Measurements from ENCODE around the gene LPGAT1.

The LPGAT1 gene

DNA sequence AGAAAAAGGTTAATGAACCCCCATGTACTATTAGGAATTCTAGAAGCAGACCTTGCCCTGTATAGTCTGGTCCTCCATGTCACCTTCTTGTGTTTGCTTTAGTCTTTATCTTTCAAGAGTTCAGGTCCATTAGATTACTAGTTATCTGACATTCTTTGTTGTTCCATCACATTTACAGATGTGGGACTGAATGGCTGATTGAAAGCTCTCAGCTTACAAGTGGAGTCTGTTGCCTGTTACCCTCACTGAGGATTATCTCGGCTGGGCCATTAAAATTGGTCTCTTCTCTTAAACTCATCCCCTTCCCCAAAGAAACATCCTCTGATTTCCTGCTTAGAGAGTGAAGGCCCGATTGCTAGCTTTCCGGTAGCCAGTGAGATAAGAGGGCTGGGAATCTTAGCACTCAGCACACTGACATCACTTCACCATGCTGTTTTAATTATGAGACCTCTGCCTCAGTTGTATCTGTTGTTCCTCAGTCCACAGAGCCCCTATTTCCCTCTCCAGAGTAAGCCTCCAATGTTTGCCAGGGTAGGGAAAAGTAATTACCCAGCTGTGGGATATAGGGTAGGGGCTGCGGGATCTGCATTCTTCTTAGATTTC, 76.8 kb downstream of the LPGAT1 start:
- DNase-seq = no peak

DNA sequence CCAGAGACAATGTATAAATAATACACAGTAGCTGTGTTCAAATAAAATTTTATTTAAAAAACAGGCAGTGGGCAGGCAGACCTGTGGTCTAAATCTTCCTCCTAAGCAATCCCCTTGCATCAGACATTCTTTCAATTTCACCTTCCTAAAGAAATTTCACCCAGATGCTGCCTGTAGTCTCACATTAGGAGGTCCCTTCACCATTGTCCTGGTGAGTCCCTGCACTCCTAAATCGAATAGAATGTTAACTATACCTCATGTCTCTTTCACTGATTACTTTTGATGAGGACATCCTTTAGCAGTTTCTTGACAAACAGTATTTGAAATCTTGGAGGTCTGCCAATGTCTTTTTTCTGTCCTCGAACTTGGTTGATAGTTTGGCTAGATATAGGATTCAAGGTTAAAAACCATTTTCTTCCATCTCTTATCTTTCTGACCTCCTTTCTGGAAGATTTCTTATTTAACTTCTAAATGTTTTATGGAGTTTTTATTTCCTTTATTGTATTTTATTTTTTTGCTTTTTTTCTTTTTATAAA, 77.5 kb downstream of the LPGAT1 start:
- no peak for DNase-seq

DNA sequence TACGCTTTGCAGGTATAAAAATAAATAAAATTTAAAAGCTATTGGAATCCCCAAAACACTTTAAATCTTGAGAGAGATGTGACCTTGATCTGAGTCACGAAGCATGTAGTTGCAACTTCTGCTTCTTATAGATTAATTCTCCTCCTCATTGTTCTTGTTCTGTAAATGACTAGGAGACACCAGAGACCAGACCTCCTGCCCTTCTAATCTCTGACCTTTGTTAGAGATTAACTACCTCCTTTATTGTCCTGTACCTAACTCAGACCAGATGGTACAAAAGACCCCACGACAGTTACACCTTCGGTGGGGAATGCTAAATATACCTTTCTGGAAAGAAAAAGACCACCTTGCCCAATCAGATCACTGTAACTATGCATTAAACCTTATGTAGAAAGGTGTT, 78.2 kb downstream of the LPGAT1 start:
- DNase-seq = no peak

DNA sequence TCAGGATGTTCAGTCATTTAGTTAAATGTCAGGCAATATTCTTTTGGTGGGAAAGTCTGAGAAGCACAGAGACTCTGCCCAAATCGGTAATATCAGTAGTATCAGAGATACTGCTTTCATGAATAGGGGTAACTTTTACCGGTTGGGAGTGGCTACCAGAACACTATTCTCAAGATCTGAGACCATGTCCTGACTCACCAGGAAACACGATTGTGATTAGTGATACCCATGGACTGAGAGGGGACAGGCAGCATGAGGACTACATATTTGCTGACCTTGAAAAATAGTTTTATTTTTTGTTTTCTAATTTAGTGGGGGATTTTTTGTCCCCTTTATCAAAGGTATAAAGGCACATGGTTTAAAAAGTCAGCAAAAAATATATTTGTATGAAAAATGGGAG, 79.1 kb downstream of the LPGAT1 start:
- no peak for DNase-seq

DNA sequence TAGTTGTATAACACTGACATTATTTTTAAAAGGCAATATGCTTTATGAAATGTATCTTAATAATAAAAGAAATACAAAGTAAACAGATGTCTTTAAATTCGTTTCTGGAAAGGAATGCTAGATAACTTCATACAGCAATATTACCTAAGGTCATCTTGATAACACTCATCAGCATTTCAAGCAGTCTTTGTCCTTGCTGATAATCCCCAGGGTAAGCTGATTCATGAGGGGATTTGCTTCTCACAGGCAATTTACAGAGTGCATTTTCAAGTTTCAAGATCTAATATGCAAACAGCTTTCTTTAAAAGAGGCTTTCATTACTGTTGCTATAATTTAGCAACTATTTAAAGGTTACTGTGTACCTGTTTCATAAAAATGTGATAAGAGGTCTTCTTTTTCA, 80.0 kb downstream of the LPGAT1 start:
- DNase-seq = no peak

DNA sequence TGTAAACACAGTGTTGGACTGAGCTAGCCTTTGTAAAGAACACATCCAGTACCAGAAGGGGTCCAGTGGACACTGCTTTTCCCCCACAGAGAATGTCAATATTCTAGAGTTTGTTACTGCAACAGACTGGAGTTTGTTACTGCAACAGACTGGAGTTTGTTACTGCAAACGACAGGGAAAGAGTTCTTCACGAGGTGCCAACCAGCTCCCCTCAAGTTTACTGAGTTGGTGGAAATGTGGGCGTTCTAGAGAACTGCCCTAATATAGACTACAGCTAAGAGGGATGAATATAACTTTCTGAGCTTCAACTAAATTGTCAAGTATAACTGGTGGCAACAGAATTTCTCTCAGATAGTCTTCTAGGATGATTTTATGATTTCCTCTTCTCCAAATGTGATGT, 81.3 kb downstream of the LPGAT1 start:
- DNase-seq = no peak

DNA sequence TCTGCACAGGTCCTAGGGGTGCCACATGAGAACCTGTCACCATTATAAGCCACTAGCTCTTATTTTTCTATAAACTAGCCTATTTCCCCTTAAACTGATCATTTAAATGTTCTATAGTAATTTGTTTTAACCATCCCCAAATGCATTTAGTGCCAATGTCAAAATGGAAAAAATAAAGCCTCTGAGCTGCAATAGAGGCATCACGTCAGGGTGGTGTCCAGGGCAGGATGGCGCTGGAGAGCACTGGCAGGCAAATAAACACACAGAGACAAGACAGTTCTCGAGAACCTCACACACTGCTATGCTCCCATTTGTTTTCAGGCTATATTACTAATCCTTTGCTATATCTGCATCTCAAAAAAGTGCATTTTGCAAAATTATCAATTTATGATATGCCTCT, 81.8 kb downstream of the LPGAT1 start:
- DNase-seq = no peak

DNA sequence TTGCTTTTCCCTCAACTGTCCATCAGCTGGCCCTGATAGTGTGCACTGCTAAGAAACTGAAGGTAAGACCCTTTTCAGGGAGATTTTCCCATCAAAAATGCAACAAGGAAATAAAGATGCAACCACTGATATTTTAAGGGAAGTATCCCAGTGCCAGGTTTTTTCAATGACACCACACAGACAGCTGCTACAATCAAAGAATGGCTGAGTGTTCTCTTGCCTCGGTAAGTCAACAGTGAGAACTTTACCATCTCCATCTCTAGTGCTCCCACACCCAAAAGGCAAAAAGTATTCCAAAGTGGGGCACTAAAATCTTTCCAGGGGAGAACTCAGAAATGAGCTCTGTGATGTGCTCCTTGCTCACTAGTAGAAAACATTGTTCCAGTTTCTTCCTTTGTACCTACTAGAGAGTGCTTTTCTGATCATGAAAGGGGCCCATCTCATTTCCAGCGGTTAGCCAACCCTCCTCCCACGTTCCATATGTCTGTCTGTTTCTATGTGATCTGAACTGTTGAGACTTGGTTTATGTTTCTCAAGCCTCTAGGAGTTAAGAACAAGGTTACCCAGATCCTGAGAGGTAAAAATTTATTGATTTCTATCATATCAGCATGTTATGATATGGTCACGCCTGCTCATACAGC, 87.6 kb downstream of the LPGAT1 start:
- DNase-seq = no peak

DNA sequence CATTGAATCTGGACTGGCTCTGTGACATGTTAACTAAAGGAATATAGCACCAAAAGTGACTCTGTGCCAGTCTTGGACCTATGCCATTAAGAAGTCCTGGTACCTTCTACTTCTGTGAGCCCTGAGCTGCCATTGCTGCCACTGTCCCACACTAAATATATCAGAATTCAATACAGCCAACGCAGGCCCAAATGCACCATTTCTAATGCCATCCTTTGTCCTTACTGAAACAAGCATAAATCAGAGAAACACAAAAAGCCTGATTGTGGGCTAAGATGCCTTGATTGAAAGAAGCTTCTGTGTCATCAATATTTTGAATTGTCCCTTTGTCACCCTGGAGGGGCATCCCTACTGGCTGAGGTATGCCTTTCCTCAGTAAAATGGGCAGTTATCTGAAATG, 88.3 kb downstream of the LPGAT1 start:
- no peak for DNase-seq

DNA sequence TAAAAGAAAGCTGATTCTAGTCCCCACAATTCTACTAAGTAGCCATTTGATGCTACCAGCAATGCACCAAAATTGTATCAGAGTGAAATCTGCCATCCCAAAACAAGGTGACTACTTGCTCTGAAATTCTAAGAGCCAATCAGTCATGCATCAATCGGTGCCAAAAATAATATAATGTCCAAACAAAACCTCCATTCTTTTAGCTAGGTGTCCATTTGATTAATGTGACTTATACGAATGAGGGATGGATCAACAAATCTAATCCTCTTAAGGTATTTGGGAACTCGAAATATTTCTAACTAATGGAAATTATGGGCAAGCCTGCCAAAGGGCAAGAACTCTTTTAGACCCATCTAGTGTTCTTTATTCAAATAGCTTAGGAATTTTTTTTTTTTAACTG, 88.8 kb downstream of the LPGAT1 start:
- DNase-seq = no peak

DNA sequence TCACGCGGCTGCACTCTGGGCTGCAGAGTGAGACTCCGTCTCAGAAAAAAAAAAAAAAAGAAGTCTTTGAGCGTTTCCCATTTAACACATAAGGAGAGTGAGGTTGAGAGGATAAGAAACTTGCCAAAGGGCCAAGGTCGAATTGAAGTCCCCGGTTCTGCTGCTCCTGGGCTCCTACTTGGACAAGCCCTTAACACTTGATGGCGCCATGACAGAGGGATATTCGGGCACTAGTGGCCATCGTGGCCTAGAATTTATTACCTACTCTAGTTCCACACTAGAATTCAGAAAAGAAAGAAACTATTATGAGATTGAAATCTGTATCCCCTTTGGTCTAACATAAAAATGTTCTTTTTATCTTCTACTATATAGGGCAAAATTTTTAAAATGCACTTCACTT, 89.4 kb downstream of the LPGAT1 start:
- DNase-seq = no peak

DNA sequence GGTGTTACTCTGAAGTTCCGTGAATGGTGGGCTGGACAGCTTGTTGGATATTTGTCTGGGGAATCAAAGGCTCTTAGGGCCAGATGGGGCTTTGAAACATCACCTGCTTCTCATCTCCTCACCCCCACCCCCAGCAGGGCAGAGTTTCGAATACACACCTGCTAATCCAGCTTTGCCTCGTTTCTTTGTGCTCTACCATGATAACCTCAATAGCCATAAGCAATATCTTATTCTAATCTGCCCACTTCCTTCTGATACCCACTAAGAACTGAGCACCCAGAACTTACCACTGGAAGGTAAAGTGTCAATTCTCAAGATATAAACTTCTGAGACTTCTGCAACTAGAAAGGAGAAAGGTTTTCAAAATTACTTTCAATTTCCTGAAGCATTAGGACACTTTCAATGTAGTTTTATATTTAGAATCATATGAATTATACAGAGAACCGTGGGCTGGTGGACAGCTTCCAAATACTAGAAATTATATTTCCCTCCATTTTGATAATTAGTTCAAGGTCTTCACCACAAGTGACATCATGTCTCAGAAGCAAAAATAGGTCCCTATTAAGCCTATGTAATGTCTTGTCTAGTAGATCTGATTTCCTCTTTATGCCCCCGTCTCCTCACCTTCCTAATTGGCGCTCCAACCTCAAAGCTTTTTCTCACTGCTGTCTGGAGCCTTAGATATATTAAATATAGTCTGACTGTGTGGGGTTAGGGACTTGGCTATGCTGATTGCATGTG, 90.7 kb downstream of the LPGAT1 start:
- DNase-seq = no peak

DNA sequence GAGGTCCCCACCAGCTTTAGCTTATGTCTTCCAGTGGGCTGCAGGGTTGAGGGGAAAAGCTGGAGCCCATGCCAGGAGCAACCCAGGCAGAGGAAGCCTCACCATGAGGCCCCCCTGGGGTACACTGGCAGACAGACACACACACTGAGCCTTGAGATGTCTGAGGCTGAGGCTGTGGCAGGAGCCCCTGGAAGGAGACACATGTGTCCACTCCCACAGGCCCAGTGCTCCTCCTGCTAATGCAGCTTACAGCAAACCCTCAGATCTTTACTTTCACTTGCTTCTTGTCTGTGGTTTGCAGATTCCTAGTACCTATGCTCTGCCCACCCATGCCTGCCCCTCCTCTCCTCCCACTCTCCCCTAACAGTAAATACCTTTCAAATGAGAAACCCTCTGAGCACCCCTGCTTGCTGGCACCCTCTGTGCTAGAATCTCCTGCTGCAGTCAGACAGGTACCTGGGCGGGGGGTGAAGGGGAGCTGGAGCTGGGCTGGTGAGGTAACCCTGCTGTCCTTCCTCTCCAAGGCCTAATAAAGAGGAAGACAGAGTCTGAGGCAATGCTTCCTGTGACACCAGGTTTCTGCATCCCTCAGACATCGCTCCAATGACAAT, 91.8 kb downstream of the LPGAT1 start:
- peak; percentile 71 for DNase-seq

DNA sequence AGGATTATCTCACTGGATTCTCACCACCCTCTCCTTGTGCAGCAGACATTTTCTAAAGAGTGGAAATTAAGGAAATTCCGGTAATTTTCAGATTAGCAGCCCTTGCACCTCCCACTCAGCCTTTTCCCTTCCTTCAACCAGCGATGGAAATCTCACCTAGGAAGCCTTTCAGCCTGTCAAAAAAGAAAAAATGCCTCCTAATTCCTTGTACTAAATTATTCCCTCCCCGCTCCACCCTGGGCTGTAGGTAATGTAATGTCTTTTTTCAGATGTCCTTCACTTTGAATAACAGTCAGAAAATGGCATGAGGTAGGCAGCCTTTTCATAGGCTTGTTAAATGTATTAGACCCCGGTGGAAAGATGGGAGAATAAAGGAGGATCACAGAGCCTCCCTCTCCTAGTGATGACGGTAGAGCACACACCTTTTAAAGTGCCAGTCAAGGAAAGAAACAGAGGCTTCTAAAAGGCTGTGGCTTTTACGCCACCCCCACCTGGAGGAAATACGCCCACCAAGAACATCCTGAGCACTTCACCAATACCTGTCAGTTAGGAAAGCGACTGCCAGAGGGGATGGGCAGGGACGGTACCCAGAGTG, 92.4 kb downstream of the LPGAT1 start:
- DNase-seq = no peak

DNA sequence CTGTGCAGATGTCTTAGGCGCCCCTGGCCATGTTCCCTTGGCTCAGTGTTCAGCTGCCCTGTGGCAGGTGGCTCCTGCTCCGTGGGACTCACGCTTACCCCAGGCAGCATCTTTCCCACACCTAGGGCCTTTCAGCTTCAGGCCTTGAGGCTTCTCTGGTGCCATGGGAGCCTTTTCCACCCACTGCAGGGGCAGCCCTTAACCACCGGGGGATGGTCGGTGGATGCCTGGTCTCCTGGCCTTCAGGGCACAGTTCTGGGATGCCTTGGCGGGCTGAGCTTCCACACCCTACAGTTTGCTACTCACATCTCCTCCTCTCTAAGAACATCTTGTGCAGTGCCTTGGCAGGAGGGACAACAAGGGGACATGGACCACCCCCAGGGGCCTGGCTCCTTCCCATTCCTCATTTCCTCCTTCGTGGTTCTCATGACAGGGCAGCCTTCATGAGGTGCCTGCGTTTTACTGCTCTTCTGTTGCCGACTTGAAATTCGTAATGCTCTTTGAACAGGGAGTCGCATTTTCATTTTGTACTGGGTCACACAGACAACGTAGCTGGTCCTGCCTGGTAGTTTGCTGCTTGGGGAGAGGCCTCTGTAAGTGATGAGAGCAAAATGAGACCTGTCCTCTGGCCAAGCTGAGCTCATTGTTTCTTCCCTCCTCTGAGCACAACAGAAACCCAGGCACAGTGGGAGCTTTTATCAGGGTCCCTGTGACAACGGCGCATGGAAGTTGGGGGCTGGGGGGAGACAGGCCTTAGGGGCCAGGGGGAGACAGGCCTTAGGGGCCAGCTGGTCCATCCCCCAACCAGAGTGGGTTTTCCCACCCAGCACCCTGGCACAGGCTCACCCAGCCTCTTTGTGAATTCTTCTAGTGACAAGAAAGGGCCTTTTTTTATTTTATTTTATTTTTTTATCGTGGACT, 93.2 kb downstream of the LPGAT1 start:
- no peak for DNase-seq

DNA sequence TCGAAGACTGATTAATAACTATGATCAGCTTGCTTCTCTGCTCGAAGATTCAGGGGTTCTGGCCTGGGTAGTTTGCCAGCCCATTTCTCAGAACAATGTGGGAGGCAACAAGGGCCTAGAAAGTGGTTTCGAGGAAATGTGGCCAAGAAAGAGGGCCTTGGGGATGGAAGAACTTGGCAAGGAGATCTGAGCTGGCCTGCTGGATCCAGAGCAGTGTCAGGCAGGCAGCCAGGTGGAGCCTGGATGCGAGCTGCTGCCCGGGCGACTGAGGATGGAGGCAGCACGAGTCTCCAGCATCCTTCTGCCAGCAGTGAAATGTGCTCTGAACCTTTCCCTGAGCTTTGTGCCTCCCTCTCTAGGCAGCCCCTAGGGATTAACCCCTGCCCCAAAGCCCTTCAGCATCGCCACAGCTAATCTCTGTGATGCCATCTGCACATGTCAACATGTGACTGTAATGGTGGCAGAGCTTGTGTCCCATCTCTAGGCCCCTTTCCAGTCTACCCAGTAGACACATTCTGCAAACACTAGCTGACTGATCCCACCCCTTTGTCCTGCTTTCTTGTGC, 94.1 kb downstream of the LPGAT1 start:
- DNase-seq = no peak

DNA sequence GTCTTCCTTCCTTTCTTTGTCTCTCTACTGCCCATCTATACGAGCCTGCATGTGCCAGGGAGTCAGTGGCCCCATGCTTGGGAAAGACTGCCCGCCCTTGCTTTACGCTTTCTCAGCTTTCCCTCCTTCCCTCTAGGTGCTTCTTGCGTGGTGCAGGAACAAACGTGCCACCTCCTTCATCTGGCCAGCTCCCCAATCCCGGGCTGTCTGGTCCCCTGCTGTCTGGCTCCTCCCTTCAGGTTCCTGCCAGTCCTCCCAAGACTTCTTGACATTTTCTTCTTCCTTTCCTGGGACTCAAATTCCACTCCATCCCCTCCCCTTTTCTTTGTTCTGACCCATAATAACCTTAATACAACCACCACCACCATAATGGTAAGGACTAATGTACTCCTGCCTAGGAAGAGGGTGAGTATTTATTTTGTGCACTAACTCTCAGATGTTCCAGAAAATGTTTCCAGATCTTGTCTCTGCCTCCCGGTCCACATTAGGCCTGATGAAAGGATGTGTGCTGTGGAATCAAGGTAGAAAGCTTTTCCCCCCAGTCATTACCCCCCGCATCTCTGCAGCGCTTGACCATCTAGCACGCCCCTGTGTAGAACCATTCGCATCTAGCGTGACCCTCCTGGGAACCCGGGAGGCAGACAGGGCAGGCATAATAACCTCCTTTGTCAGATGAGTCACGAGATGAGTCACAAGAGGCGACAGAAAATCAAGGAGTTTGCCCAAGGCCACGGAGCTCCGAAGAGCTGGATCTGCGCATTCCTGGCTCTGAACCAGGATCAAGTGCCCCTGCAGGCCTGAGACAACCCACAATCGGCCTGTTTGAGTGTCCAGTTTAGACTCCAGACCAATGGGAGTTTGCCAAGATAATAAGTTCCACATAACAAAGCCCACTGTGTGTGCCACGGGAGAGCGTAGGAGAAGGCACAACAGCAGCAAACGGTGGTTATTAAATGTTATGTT, 95.1 kb downstream of the LPGAT1 start:
- no peak for DNase-seq

DNA sequence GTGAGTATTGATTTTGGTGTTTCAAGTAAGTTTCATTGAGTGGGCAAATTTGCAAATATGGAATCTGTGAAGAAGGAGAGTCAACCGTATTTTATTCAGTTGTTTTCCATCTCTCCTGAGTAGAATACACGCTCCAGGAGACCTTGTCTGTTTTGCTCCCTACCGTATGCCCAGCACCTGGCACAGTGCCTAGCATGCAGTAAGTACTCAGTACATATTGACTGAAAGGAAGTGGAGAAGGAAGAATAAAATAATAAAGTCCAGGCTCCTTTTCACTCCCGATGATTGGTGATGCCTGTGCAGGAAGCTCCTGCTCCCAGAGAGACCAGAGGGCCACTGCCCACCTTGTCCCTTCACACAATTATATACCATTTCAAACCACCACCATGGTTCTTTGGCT, 95.8 kb downstream of the LPGAT1 start:
- DNase-seq = no peak

DNA sequence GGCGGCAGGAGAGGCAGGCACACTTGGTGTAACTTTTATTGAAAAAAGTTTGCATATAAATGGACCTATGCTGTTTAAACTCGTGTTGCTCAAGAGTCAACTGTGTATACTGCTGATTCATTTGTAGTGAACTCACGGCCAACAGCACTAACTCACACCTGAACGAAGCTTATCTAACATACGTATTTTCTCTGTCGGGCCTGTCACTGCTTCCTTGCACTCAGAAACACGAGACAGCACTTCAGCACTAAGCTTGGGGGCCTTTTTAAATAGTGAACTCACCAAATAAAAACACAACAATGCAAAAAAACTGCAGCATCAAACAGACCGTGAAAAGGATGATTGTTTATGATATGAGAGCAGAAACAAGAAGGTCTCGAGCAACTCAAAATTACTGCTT, 96.2 kb downstream of the LPGAT1 start:
- DNase-seq = no peak

DNA sequence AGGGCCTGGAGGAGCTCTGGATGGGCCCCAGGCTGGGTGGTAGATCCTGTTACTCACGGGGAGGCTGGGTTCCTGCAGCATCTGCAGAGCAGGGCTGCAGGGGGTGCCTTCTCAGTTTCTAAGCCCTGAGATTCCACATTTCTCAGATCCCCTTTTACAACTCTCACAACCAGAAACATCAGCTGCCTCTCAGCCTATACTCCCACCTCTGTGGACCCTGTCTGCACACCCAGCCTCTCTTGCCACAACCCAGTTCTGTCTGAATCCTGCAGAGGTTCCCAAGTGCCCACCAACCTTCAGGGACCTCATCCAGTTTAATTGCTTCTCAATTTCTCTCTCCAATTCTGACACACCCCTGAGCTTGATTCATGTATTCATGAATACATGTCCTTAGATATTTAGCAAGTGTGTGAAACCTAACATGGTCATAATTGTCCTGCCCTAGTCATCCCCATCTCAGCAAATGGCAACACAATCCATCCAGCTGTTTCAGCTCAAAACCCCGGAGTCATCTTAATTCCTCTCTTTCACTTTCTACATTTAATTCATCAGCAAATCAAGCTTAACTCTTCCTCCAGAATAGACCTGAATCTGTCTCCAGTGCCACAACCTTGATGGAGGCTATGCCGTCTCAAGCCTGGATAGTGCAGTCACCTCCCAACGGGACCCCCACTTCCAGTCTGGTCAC, 98.1 kb downstream of the LPGAT1 start:
- no peak for DNase-seq

All from activated CD8-positive, alpha-beta memory T cell treated with anti-CD3 and anti-CD28 coated beads for 24 hours (primary cell).